SK-N-SH (cell line): ENCODE measurements around the gene MTHFD1L.

Experiments
- CHD2 ChIP-seq: fragments of 150-350 bp; IDR thresholded peaks from 2 replicates; pipeline ENCODE4 v1.6.1; 2018; ENCODE audit warnings: low read length; ENCODE audit not compliant: partially characterized antibody
- CTCF ChIP-seq: fragments of 200-600 bp; sonication (generic); IDR thresholded peaks from 2 replicates; pipeline ENCODE4 v1.6.1; 2017; ENCODE audit warnings: antibody characterized with exemption, mild to moderate bottlenecking, moderate library complexity
- EZH2phosphoT487 ChIP-seq: fragments of 200-600 bp; sonication (generic); IDR thresholded peaks from 2 replicates; pipeline ENCODE4 v1.6.1; 2017; ENCODE audit warnings: low read depth, mixed run types, mild to moderate bottlenecking, antibody characterized with exemption, moderate library complexity, borderline replicate concordance
- FOXM1 ChIP-seq: IDR thresholded peaks from 2 replicates; pipeline ENCODE4 v1.4.0; 2012; ENCODE audit warnings: low read depth, mild to moderate bottlenecking
- GABPA ChIP-seq: IDR thresholded peaks from 2 replicates; pipeline ENCODE4 v1.4.0; 2012; ENCODE audit warnings: low read depth, mild to moderate bottlenecking
- MAX ChIP-seq: IDR thresholded peaks from 2 replicates; pipeline ENCODE4 v1.4.0; 2012; ENCODE audit warnings: low read depth
- MXI1 ChIP-seq: IDR thresholded peaks from 2 replicates; pipeline ENCODE4 v1.6.1; 2012; ENCODE audit warnings: mild to moderate bottlenecking, low read depth, low read length, improper control_type of control experiment
- RFX5 ChIP-seq: IDR thresholded peaks from 2 replicates; pipeline ENCODE4 v1.6.1; 2012; ENCODE audit warnings: mild to moderate bottlenecking, improper control_type of control experiment, low read length
- SIN3A ChIP-seq: IDR thresholded peaks from 2 replicates; pipeline ENCODE4 v1.6.1; 2012; ENCODE audit warnings: low read depth, mild to moderate bottlenecking, low read length, moderate library complexity, borderline replicate concordance
- YY1 ChIP-seq: IDR thresholded peaks from 2 replicates; pipeline ENCODE4 v1.4.0; 2012; ENCODE audit warnings: low read depth, mild to moderate bottlenecking

- no peak for TF ChIP-seq YY1
- no peak for TF ChIP-seq FOXM1
- TF ChIP-seq MAX = no peak
- no peak for TF ChIP-seq RFX5
- no peak for TF ChIP-seq GABPA
- no peak for TF ChIP-seq SIN3A
- TF ChIP-seq CTCF = no peak
- TF ChIP-seq EZH2phosphoT487 = no peak
- no peak for TF ChIP-seq CHD2
- TF ChIP-seq MXI1 = no peak
Observed at GRCh38 chr6:151118461-151119123, 253.1 kb downstream of the MTHFD1L start.
